Esophagus squamous epithelium (tissue), 4 donors: Measurements from ENCODE around the gene SPRY4.

Experiments
- CTCF ChIP-seq, 6 experiments: fragments of 450-650 bp in 4 of 6; fragments of 200-600 bp in 2 of 6; sonication (generic) in 2 of 6; IDR thresholded peaks; one replicate each; pipeline ENCODE4 v1.5.1; 2016 to 2019; ENCODE audit warnings: antibody characterized with exemption in 6 of 6, mild to moderate bottlenecking in 4 of 6, moderate library complexity in 4 of 6
- POLR2A ChIP-seq, 4 donors: fragments of 450-650 bp; IDR thresholded peaks; one replicate each; pipeline ENCODE4 v1.6.1; 2017; ENCODE audit warnings: antibody characterized with exemption in 4 of 4, mild to moderate bottlenecking in 4 of 4, moderate library complexity in 3 of 4

GRCh38 chr5:142357469-142358090, 32.8 kb upstream of the SPRY4 start:
- no peak for TF ChIP-seq CTCF (IDR thresholded peaks at IDR 0.05)
- TF ChIP-seq POLR2A (IDR thresholded peaks at IDR 0.05) = no peak
